ENCODE data around the gene TEX47. TPM values are rescaled to one million over a fixed set of nuclear protein-coding genes. Genes with fewer than 3 reads are reported as not detected.
A peak's percentile ranks its signal among the peaks of the same experiment; 100 is the strongest.

The TEX47 gene
- total RNA-seq, 1 experiment from 2014 or later = not detected

DNA sequence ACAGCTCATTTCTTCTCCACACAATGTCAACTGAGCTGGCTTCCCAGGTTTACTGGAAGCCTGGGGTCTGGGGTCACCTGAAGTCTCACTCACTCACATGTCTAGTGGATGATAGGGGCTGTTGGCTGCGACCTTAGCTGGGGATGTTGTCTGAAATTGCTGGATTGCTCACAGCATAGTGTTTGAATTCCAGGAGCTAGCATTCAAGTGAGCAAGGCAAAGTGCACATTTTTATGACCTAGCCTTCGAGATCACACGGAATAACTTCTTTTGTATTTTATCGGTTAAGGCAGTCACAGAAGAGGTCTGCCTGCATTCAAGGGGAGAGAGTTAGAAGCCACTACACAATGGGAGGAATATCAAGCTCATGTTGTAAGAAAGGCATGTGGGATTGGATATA, 3.6 kb downstream of the TEX47 start:
- DNase-seq (ENCODE audit: low spot score) = no peak
- no TSS peak for BruUV-seq (replicated peaks)

DNA sequence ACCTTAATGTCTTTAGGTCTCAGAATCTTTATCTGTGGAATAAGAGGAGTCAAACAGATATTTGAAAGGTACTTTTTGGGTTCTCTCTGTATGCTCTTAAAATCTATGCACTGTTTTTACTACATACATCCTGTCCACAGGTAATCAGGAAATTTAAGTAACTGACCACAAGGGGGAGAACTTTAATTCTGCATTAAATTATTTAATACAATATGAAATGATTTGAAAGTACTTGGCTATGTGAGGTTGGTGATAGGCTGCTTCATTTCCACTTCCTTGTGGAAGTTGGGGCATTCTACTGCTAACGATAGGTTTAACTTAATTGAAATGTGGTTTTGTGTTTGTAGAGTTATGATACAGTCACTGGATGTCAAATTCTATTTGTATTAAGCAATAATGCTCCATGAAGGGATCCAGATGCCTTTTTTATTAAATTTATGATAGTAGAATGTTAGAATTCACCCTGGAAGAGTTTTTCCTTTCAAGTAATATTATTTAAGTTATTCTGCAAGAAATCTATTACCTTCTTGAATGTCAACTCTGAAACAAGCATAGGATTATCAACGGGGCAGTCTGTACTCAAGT, 6.0 kb downstream of the TEX47 start:
- intact Hi-C loops (cut with micrococcal nuclease; ENCODE audit: unreplicated experiment) = loop anchor here (10.0 kb wide), 2 partner anchors 835 to 1325 kb away; no protein-coding TSS in a partner anchor

More for the DNA sequence above, 3.6 kb downstream of the TEX47 start:
- no peak overlapping the region for H3K27ac ChIP-seq (ENCODE audit: low read depth, low read length, poor library complexity, severe bottlenecking)
- H3K4me1 ChIP-seq (ENCODE audit: insufficient read depth, low read length, poor library complexity, severe bottlenecking) = no peaks in the 10 kb centered on the region
- H3K27me3 ChIP-seq (replicated peaks; ENCODE audit: insufficient read depth, low read depth, low read length, poor library complexity) = no peaks in the 10 kb centered on the region
- intact Hi-C loops (cut with micrococcal nuclease; ENCODE audit: unreplicated experiment) = loop anchor here (10.0 kb wide), 1 partner anchor 1323 kb away; no protein-coding TSS in a partner anchor
- ChIA-PET CTCF (no interaction called here), POLR2A (ENCODE audit: low non-redundant PET) (no interaction called here)
- H3K4me3 ChIP-seq (ENCODE audit: low read depth, low read length, poor library complexity, severe bottlenecking) = no peak overlapping the region
- H3K9me3 ChIP-seq (ENCODE audit: low read depth, low read length, poor library complexity, severe bottlenecking) = no peaks in the 10 kb centered on the region
- TF ChIP-seq, protein P1, sequence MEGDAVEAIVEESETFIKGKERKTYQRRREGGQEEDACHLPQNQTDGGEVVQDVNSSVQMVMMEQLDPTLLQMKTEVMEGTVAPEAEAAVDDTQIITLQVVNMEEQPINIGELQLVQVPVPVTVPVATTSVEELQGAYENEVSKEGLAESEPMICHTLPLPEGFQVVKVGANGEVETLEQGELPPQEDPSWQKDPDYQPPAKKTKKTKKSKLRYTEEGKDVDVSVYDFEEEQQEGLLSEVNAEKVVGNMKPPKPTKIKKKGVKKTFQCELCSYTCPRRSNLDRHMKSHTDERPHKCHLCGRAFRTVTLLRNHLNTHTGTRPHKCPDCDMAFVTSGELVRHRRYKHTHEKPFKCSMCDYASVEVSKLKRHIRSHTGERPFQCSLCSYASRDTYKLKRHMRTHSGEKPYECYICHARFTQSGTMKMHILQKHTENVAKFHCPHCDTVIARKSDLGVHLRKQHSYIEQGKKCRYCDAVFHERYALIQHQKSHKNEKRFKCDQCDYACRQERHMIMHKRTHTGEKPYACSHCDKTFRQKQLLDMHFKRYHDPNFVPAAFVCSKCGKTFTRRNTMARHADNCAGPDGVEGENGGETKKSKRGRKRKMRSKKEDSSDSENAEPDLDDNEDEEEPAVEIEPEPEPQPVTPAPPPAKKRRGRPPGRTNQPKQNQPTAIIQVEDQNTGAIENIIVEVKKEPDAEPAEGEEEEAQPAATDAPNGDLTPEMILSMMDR (conservative IDR thresholded peaks at IDR 0.05; ENCODE audit: low read depth, low read length) = no peak
- TF ChIP-seq EZH2 (IDR thresholded peaks at IDR 0.05; ENCODE audit: borderline replicate concordance, low read depth, low read length, poor library complexity, severe bottlenecking) = no peak
- H3K36me3 ChIP-seq (ENCODE audit: insufficient read depth, low read length, poor library complexity, severe bottlenecking) = no peaks in the 10 kb centered on the region

DNA sequence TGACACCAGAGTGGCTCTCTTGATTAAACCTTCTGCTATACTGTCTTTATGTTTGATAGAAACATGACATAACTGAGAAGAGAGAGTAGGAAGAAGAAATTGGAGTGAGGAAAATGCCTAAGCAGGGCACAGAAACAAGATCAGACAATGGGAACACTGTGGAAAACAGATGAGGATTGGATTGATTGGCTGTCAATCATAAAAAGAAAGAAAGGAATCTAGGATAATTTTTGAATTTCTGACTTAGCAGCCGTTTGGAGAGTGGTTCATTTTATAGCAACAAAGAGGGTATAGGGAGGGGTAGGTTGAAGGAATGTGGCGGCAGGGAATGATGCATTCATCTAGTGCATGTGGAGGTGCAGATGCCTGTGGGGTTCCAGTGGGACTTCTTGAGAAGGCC, 7.8 kb downstream of the TEX47 start:
- POLR2A ChIA-PET (ENCODE audit: low non-redundant PET) = no interaction called here
- TF ChIP-seq EZH2 (IDR thresholded peaks at IDR 0.05; ENCODE audit: borderline replicate concordance, low read depth, low read length, poor library complexity, severe bottlenecking) = no peak
- TF ChIP-seq, protein P1 (conservative IDR thresholded peaks at IDR 0.05; ENCODE audit: low read depth, low read length) = no peak
- H3K9me3 ChIP-seq (ENCODE audit: low read depth, low read length, poor library complexity, severe bottlenecking) = no peaks in the 10 kb centered on the region
- H3K36me3 ChIP-seq (ENCODE audit: insufficient read depth, low read length, poor library complexity, severe bottlenecking) = no peaks in the 10 kb centered on the region
- DNase-seq (ENCODE audit: low spot score) = no peak
- no peak overlapping the region for H3K4me3 ChIP-seq (ENCODE audit: low read depth, low read length, poor library complexity, severe bottlenecking)
- H3K27ac ChIP-seq (ENCODE audit: low read depth, low read length, poor library complexity, severe bottlenecking) = no peak overlapping the region
- CTCF ChIA-PET = no interaction called here
- H3K27me3 ChIP-seq (replicated peaks; ENCODE audit: insufficient read depth, low read depth, low read length, poor library complexity) = peaks cover 2% of the 10 kb centered on the region
- H3K4me1 ChIP-seq (ENCODE audit: insufficient read depth, low read length, poor library complexity, severe bottlenecking) = no peaks in the 10 kb centered on the region
- intact Hi-C loops (cut with micrococcal nuclease; ENCODE audit: unreplicated experiment) = loop anchor here (10.0 kb wide), 1 partner anchor 837 kb away; no protein-coding TSS in a partner anchor
- no TSS peak for BruUV-seq (replicated peaks)

More for the DNA sequence above, 6.0 kb downstream of the TEX47 start:
- Histone ChIP-seq H3K4me3 (ENCODE audit: low read depth, low read length, poor library complexity, severe bottlenecking) (no peak overlapping the region), H3K36me3 (ENCODE audit: insufficient read depth, low read length, poor library complexity, severe bottlenecking) (no peaks in the 10 kb centered on the region), H3K9me3 (ENCODE audit: low read depth, low read length, poor library complexity, severe bottlenecking) (no peaks in the 10 kb centered on the region), H3K27ac (ENCODE audit: low read depth, low read length, poor library complexity, severe bottlenecking) (no peak overlapping the region), H3K27me3 (replicated peaks; ENCODE audit: insufficient read depth, low read depth, low read length, poor library complexity) (peaks cover 2% of the 10 kb centered on the region), H3K4me1 (ENCODE audit: insufficient read depth, low read length, poor library complexity, severe bottlenecking) (no peaks in the 10 kb centered on the region)
- ChIA-PET CTCF (no interaction called here), POLR2A (ENCODE audit: low non-redundant PET) (no interaction called here)
- TF ChIP-seq, protein P1 (conservative IDR thresholded peaks at IDR 0.05; ENCODE audit: low read depth, low read length) = peak; percentile 68
- no peak for TF ChIP-seq EZH2 (IDR thresholded peaks at IDR 0.05; ENCODE audit: borderline replicate concordance, low read depth, low read length, poor library complexity, severe bottlenecking)
- no TSS peak for BruUV-seq (replicated peaks)
- peak; percentile 37 for DNase-seq (ENCODE audit: low spot score)
